ENCODE results near the gene ZRANB3.

- TF ChIP-seq CTCF (optimal IDR thresholded peaks at IDR 0.05 in 1 of 3, IDR thresholded peaks at IDR 0.05 in 1 of 3, conservative IDR thresholded peaks at IDR 0.05 in 1 of 3; ENCODE audit: extremely low read depth in 1 of 3, insufficient read depth in 2 of 3, low read length in 3 of 3) (no peak), EZH2 (IDR thresholded peaks at IDR 0.05; ENCODE audit: low read length) (no peak)
Observed at GRCh38 chr2:135563793-135564192, 32.8 kb upstream of the ZRANB3 start.
